ENCODE results near the gene B9D2.
"Not testable (repeated sequence)": the region's sequence is repeated elsewhere in the genome, so short reads cannot be mapped to it uniquely, and the experiment has no call there.

Gene B9D2

GRCh38 chr19:41386442-41386841 lies 22.5 kb upstream of the B9D2 start:
- no peak for DNase-seq

DNA sequence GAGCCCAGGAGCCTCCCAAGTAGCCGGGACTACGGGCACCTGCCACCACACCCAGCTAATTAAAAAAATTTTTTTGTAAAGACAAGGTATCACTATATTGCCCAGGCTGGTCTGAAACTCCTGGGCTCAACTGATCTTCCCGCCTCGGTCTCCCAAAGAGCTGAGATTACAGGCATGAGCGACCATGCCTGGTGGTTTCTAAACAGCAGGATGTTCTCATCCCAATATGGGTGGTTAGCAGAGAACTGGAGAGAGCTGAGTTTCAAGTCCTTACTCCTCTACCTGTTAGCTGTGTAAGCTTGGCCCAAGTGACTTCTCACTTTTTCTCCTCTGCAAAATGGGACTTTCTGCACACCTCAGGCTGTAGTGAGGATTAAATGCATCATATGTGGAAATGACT lies 20.4 kb upstream of the B9D2 start:
- DNase-seq: no peak

- not testable (repeated sequence) for DNase-seq
These were observed 17.6 kb upstream of the B9D2 start for GRCh38 chr19:41381536-41381935.

DNA sequence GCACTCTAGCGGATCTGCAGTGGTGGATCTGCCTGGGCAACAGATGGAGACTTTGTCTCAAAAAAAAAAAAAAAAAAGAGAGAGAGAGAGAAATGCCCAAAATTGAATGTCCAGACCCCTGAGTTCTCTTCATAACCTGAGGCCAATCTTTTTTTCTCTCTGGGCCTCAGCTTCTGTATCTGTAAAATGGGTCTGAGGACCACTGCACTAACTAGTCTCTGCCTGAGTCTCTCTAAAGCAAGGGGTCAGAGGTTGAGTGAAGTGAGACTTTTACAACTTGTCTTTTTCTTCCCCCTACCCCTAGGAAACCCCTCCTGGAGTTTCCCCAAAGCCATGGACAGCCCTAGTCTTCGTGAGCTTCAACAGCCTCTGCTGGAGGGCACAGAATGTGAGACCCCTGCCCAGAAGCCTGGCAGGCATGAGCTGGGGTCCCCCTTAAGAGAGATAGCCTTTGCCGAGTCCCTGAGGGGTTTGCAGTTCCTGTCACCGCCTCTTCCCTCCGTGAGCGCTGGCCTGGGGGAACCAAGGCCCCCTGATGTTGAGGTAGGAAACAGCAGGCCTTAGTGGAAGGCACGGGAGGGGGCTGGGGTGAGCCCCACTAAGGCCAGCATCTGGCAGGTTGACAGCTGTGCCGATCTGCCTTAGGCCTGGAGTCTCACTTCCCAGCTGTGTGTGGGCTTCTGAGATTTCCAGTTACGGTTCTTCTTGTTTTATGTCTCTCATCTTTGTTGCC lies 14.2 kb upstream of the B9D2 start:
- peak in 1 of 2 experiments; percentile 42 for DNase-seq

GRCh38 chr19:41376998-41377365 lies 13.0 kb upstream of the B9D2 start:
- peak in 1 of 2 experiments; percentile 44 for DNase-seq

DNA sequence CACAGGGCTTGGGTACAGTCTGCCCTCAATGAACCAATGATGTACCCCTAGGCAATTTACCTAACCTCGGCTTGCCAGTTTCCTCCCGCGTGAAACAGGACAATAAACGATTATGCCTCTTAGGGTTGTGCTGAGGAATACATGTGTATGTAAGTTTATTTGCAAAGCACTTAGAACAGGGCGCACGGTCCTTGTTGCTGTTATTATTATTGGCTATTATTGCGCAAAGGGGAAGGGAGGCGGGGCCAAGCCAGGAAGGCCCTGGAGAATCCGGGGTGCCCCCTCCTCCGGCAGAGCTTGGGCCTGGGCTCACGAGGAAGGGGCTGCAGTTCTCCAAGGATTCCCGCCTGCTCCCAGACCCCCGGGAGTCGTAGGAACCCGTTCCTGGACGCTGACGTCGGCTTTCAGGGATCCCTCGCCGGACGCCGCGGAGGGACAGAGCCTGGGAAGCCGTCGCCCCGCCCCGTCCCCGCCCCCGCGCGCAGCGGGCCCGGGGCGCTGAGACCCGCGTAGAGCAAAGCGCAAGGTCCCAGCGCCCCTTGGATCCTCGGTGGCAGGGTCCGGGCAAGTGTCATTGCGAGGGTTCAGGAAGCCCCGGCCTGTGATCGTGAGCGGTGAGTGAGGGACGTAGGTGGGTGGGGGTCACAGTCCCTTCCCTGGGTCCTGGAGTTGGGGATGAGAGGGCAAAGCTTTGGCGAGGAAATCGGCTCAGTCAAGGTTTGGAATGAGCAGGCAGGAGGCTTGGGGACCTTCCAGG lies 12.5 kb upstream of the B9D2 start, which contains the start of gene TMEM91:
TMEM91 (plus strand) TSS at position 293 of the 757 bp plus-strand sequence. CDS start 1,777 bp downstream, outside the sequence.
- DNase-seq: peak; percentile 41 to 46

- DNase-seq: no peak
These were observed 10.0 kb upstream of the B9D2 start for GRCh38 chr19:41373993-41374392.

DNA sequence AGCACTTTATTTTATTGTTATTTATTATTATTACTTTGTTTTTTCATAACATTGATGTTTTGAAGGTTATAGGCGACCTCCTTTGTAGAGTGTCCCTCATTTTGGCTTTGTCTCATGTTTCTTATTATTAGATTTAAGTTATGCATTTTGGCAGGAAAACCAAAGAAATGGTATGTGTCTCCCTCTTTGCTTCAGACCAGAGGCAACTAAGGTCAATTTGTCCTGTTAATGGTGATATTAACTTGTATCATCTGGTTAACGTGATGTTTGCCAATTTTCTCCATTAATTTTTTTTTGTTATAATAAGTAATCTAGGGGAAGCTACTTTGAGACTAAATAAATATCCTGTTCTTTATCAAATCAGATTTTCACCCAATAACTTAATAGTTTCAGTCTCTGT lies 8.6 kb upstream of the B9D2 start:
- no peak for DNase-seq

GRCh38 chr19:41371541-41371940 lies 7.6 kb upstream of the B9D2 start:
- DNase-seq: no peak

DNA sequence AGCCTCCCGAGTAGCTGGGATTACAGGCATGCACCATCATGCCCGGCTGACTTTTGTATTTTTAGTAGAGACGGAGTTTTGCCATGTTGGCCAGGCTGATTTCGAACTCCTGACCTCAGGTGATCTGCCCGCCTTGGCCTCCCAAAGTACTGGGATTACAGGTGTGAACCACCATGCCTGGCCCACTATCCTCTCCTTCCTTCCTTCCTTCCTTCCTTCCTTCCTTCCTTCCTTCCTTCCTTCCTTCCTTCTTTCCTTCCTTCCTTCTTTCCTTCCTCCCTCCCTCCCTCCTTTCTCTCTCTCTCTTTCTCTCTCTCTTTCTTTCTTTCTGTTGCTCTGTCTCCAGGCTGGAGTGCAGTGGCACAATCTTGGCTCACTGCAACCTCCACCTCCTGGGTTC lies 7.2 kb upstream of the B9D2 start:
- DNase-seq: not testable (repeated sequence)

- no peak for DNase-seq
These were observed 5.8 kb upstream of the B9D2 start for GRCh38 chr19:41369769-41370168.

GRCh38 chr19:41367848-41368301 lies 3.9 kb upstream of the B9D2 start:
- DNase-seq: no peak

DNA sequence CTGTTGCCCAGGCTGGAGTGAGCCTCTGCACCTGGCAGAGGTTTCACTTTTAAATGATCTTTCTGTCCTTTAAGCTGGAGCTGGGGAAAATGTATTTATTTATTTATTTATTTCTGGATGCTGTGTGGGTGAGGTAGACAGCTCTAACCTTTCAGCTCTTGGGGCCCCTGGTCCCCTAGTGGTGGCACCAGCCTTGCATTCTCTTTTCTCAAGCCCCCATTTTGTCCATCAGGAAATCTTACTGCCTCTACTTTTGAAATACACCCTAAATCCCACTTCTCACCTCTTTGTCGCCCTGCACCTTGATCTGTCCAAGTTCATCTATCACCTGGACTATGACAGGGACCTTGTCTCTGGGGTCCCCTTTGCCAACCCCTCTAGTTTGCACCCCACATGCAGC lies 2.1 kb upstream of the B9D2 start:
- peak in 1 of 2 experiments; percentile 41 for DNase-seq

DNA sequence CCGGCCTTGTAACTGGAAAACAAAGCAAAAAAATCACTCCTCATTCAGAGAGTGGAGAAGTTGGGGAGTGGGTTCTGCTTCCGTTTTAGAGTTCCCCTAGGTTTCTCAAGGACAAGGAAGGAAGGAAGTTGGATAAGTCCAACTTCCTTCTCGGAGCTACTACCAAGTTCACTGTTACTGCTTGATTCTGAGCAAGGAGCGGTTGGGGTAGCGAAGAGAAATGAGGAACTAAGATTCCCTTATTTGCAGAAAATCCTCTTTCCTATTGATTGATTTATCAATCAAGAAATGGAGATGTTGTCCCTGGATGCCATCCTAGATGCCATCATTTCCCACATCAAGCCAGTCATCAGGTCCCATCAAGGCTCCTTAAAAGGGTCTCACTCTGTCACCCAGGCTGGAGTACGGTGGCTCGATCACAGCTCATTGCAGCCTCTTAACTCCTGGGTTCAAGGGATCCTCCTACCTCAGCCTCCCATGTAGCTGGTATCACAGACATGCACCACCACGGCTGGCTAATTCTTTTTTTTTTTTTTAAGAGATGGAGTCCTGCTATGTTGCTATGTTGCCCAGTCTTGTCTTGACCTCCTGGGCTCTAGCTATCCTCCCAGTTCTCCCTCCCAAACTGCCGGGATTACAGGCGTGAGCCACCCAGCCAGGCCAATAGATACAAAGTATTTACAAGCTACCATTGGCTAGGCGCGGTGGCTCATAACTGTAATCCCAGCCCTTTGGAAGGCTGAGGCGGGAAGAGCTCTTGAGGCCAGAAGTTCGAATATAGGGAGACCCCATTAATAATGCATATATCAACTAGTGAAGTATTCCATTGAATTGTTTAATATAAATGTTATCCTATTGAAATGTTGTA lies 809 bp upstream of the B9D2 start:
- no peak for DNase-seq

DNA sequence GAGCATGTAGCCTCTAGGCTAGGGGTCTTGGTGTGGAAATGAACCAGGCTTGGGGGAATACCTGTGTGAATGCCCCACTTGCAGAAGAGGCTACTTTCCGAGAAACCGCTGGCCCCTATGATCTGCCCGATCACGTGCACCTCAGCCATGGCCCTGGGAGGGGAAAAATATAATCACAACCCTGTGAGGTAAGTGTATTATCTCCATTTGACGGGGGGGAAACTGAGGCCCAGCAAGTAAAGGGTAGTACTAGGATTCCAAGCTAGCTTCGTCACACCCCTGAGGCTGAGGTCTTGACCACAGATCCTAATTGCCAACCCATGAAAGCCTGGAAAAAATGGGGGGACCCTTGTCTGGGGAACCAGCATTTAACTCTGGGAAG lies 587 bp downstream of the B9D2 start:
- no peak for DNase-seq

- DNase-seq: no peak
These were observed 1.7 kb downstream of the B9D2 start for GRCh38 chr19:41362143-41362847.

DNA sequence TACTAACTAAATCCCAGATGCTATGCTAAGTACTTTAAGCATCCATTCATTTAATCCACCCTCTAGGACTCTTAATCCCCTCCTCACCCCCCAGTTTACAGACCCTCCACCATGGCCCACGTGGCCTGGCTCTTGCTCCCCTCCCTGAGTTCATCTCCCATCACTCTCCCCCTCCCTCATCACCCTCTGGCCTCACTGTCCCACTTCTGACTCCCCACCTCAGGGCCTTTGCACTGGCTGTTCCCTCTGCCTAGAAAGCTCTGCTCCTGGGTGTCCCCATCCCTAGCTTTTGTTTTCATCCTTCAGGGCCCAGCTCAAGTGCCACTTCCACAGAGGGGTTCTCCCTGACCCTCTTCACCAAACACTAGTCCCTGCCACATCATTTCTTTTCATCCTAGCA lies 4.2 kb downstream of the B9D2 start:
- DNase-seq: no peak

DNA sequence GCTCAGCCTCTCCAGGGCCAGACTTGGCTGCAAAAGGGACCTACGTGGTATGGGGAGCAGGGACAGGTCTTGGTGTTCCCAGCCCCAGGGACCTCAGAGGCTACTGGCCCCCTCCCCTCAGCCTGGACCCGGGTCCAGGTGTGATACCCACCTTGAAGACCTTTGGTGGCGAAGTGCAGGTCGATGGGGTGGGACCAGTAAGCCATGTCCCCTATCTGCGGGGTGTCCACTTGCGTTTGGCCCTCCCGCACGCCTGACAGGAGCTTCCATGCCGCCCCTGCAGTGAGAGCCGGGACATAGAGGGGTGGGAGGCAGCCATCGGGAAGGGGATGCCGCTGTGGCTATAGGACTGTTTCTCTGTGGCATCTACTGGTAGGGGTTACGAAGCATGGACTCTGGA lies 6.2 kb downstream of the B9D2 start:
- DNase-seq: no peak

- peak in 1 of 2 experiments; percentile 52 for DNase-seq
These were observed 6.8 kb downstream of the B9D2 start for GRCh38 chr19:41356984-41357739.

- DNase-seq: peak in 1 of 2 experiments; percentile 36
These were observed 8.1 kb downstream of the B9D2 start for GRCh38 chr19:41355802-41356201.

DNA sequence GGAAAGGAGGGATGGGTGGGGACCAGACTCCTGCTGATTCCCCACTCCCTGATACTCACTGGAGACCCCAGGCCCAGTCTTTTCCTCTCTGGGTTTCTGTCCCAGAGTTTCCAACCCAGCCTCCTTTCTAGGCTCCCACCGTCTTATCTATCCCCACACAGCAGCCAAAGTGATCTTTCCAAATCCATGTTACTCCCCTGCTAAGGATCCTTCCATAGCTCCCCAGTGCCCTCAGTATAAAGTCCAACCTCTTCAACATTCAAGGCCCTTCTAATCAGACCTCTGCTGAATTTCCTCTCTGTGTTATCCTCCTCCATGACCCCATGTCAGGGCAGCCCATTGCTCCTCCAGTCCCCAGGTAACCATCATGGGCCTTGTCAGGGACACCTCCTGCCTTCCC lies 8.9 kb downstream of the B9D2 start:
- no peak for DNase-seq

Measured in activated T-cell treated with anti-CD3 and anti-CD28 coated beads, Interleukin-2, amount 50 U/mL, for 48 hours (primary cell).